ENCODE data around the gene SLC22A7.
"Not testable (repeated sequence)": the region's sequence is repeated elsewhere in the genome, so short reads cannot be mapped to it uniquely, and the experiment has no call there.

Gene SLC22A7

GRCh38 chr6:43303751-43304331 lies 5.8 kb downstream of the SLC22A7 start:
- no peak for FAIRE-seq

- FAIRE-seq: no peak
These were observed 6.3 kb downstream of the SLC22A7 start for GRCh38 chr6:43304361-43304760.

GRCh38 chr6:43304882-43305281 lies 6.8 kb downstream of the SLC22A7 start:
- FAIRE-seq: no peak

- no peak for FAIRE-seq
These were observed 8.0 kb downstream of the SLC22A7 start for GRCh38 chr6:43306086-43306485.

GRCh38 chr6:43307451-43308100 lies 9.5 kb downstream of the SLC22A7 start:
- no peak for FAIRE-seq

- FAIRE-seq: no peak
These were observed 10.3 kb downstream of the SLC22A7 start, which contains the start of gene CRIP3 for GRCh38 chr6:43308101-43308989. Gene CRIP3 (minus strand): TSS chr6:43308826. CDS start chr6:43308792, 34 bp downstream.

GRCh38 chr6:43308990-43309477 lies 11.0 kb downstream of the SLC22A7 start:
- no peak for FAIRE-seq

GRCh38 chr6:43310134-43310533 lies 12.1 kb downstream of the SLC22A7 start:
- FAIRE-seq: no peak

GRCh38 chr6:43310624-43311023 lies 12.6 kb downstream of the SLC22A7 start:
- FAIRE-seq: no peak

- FAIRE-seq: no peak
These were observed 13.6 kb downstream of the SLC22A7 start for GRCh38 chr6:43311666-43312065.

GRCh38 chr6:43313813-43314212 lies 15.8 kb downstream of the SLC22A7 start:
- no peak for FAIRE-seq

- no peak for FAIRE-seq
These were observed 20.0 kb downstream of the SLC22A7 start for GRCh38 chr6:43318011-43318410.

- FAIRE-seq: no peak
These were observed 27.8 kb downstream of the SLC22A7 start for GRCh38 chr6:43325876-43326275.

GRCh38 chr6:43328528-43328927 lies 30.5 kb downstream of the SLC22A7 start:
- FAIRE-seq: no peak

- no peak for FAIRE-seq
These were observed 33.4 kb downstream of the SLC22A7 start for GRCh38 chr6:43331470-43331869.

GRCh38 chr6:43331891-43332290 lies 33.8 kb downstream of the SLC22A7 start:
- FAIRE-seq: no peak

GRCh38 chr6:43334466-43335095 lies 36.5 kb downstream of the SLC22A7 start:
- FAIRE-seq: peak; percentile 86

GRCh38 chr6:43335469-43335868 lies 37.4 kb downstream of the SLC22A7 start:
- FAIRE-seq: no peak

GRCh38 chr6:43336382-43336781 lies 38.3 kb downstream of the SLC22A7 start:
- no peak for FAIRE-seq

GRCh38 chr6:43338243-43338642 lies 40.2 kb downstream of the SLC22A7 start:
- FAIRE-seq: no peak

- FAIRE-seq: no peak
These were observed 41.1 kb downstream of the SLC22A7 start for GRCh38 chr6:43339168-43339567.

GRCh38 chr6:43346243-43346642 lies 48.2 kb downstream of the SLC22A7 start:
- not testable (repeated sequence) for FAIRE-seq

GRCh38 chr6:43347021-43347420 lies 49.0 kb downstream of the SLC22A7 start:
- no peak for FAIRE-seq
